MM.1S (cell line): ENCODE measurements around the gene SUPT3H.

Experiments used
- DNase-seq: peaks from one replicate; pipeline ENCODE4 v3.0.0-alpha.2; 2015
- H2AFZ ChIP-seq: fragments of 300-600 bp; sonication (generic); 2 replicates; pipeline ENCODE4 v1.6.0; 2016; ENCODE audit warnings: antibody characterized with exemption, low read length
- H3F3A ChIP-seq: fragments of 300-600 bp; sonication (generic); 2 replicates; pipeline ENCODE4 v1.6.1; 2016; ENCODE audit warnings: mild to moderate bottlenecking, antibody characterized with exemption, low read length, moderate library complexity, mixed read lengths; ENCODE audit not compliant: insufficient read depth
- H3K27ac ChIP-seq: fragments of 300-600 bp; sonication (generic); 2 replicates; pipeline ENCODE4 v1.5.1; 2016; ENCODE audit warnings: mild to moderate bottlenecking, low read length
- H3K27me3 ChIP-seq: fragments of 300-600 bp; sonication (generic); replicated peaks from 2 replicates; pipeline ENCODE4 v1.6.0; 2016; ENCODE audit warnings: low read length; ENCODE audit not compliant: insufficient read depth
- H3K36me3 ChIP-seq: fragments of 300-600 bp; sonication (generic); replicated peaks from 2 replicates; pipeline ENCODE4 v1.6.1; 2016; ENCODE audit warnings: mild to moderate bottlenecking, low read length, mixed read lengths; ENCODE audit not compliant: insufficient read depth
- H3K4me1 ChIP-seq: fragments of 300-600 bp; sonication (generic); 2 replicates; pipeline ENCODE4 v1.6.1; 2016; ENCODE audit warnings: low read length, mixed read lengths
- H3K4me2 ChIP-seq: fragments of 300-600 bp; sonication (generic); 2 replicates; pipeline ENCODE4 v1.6.0; 2016; ENCODE audit warnings: low read depth, low read length
- H3K4me3 ChIP-seq: fragments of 300-600 bp; sonication (generic); 2 replicates; pipeline ENCODE4 v1.5.1; 2016; ENCODE audit warnings: low read length, mixed read lengths
- H3K79me2 ChIP-seq: fragments of 300-600 bp; sonication (generic); 2 replicates; pipeline ENCODE4 v1.6.1; 2016; ENCODE audit warnings: mixed run types, low read length, mixed read lengths
- H3K9ac ChIP-seq: fragments of 300-600 bp; sonication (generic); 2 replicates; pipeline ENCODE4 v1.6.1; 2016; ENCODE audit warnings: low read length, mixed read lengths
- H3K9me2 ChIP-seq: fragments of 300-600 bp; sonication (generic); replicated peaks from 2 replicates; pipeline ENCODE4 v1.6.1; 2016; ENCODE audit warnings: mild to moderate bottlenecking, low read length, mixed read lengths; ENCODE audit not compliant: insufficient read depth
- H3K9me3 ChIP-seq: fragments of 300-600 bp; sonication (generic); replicated peaks from 2 replicates; pipeline ENCODE4 v1.6.1; 2016; ENCODE audit warnings: mild to moderate bottlenecking, low read length, mixed read lengths; ENCODE audit not compliant: insufficient read depth
- H4K20me1 ChIP-seq: fragments of 300-600 bp; sonication (generic); 2 replicates; pipeline ENCODE4 v1.6.1; 2016; ENCODE audit warnings: mild to moderate bottlenecking, low read length, moderate library complexity, mixed read lengths; ENCODE audit not compliant: insufficient read depth
- EZH2 ChIP-seq: fragments of 300-600 bp; sonication (generic); optimal IDR thresholded peaks from 2 replicates; pipeline ENCODE3; 2017; ENCODE audit warnings: low read depth, mild to moderate bottlenecking, antibody characterized with exemption, low read length, mixed read lengths
- EZH2phosphoT487 ChIP-seq: fragments of 300-600 bp; sonication (generic); IDR thresholded peaks from 2 replicates; pipeline ENCODE4 v1.6.1; 2018; ENCODE audit warnings: antibody characterized with exemption, low read length
- TF ChIP-seq, protein P1 (sequence below): fragments of 300-600 bp; sonication (generic); IDR thresholded peaks from 2 replicates; pipeline ENCODE4 v1.5.1; 2016; ENCODE audit warnings: antibody characterized with exemption, low read length, mixed read lengths

The SUPT3H gene

DNA sequence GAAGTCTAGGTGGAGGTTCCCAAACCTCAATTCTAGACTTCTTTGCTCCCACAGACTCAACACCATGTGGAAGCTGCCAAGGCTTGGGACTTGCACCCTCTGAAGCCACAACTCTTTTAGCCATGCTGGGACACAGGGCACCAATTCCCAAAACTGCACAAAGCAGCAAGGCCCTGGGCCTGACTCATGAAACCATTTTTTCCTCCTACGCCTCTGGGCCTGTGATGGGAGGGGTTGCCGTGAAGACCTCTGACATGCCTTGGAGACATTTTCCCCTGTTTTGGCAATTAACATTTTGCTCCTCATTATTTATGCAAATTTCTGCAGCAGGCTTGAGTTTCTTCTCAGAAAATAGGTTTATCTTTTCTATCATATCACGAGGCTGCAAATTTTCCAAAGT is 405.0 kb downstream of the SUPT3H start:
- H3K4me2 ChIP-seq, result no peak overlapping the region
- TF ChIP-seq, protein P1, sequence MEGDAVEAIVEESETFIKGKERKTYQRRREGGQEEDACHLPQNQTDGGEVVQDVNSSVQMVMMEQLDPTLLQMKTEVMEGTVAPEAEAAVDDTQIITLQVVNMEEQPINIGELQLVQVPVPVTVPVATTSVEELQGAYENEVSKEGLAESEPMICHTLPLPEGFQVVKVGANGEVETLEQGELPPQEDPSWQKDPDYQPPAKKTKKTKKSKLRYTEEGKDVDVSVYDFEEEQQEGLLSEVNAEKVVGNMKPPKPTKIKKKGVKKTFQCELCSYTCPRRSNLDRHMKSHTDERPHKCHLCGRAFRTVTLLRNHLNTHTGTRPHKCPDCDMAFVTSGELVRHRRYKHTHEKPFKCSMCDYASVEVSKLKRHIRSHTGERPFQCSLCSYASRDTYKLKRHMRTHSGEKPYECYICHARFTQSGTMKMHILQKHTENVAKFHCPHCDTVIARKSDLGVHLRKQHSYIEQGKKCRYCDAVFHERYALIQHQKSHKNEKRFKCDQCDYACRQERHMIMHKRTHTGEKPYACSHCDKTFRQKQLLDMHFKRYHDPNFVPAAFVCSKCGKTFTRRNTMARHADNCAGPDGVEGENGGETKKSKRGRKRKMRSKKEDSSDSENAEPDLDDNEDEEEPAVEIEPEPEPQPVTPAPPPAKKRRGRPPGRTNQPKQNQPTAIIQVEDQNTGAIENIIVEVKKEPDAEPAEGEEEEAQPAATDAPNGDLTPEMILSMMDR, result no peak
- TF ChIP-seq EZH2phosphoT487 (no peak), EZH2 (no peak)
- H3K27ac ChIP-seq, result no peak overlapping the region
- DNase-seq, result no peak
- H3K79me2 ChIP-seq, result no peaks in the 10 kb centered on the region
- no peaks in the 10 kb centered on the region for H3K36me3 ChIP-seq
- no peak overlapping the region for H2AFZ ChIP-seq
- H3K9me3 ChIP-seq, result no peaks in the 10 kb centered on the region
- H3K27me3 ChIP-seq, result no peaks in the 10 kb centered on the region
- no peaks in the 10 kb centered on the region for H4K20me1 ChIP-seq
- no peaks in the 10 kb centered on the region for H3K9me2 ChIP-seq
- H3K4me3 ChIP-seq, result no peak overlapping the region
- no peak overlapping the region for H3K9ac ChIP-seq
- peaks cover 18% of the 10 kb centered on the region for H3K4me1 ChIP-seq
- peaks cover 12% of the 10 kb centered on the region for H3F3A ChIP-seq

DNA sequence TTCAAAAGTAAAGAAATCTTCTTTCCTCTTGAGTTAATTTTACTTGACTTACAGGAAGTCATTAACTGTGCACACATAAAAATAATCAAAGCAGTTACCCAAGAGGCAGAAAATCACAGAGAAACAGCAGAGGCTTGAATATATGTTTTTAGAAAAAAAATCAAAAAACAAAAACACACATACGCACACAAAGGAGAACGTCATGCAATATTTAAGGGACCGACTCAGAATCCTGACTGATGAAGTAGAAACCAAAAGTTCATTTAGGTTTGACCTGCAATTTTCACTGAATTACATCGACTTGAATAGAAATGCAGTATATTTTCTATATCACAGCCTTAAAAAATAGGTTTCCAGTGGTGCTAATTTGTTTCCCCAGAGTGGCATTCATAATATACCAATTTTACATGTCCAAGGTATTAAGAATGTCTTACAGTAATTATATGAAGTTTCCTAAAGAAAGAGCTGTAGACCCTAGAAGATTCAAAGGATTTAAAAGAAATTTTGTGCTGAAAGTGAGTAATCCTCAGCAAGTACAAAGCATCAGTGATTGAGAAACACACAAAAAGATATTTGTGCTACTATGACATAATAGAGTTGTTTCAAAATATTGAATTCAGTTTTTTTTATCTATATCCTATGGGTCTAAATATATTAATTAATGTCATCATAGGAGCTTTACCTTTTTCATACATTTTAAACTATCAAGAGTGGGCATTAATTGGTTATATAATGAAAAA is 408.1 kb downstream of the SUPT3H start:
- no peak overlapping the region for H3K4me3 ChIP-seq
- no peak overlapping the region for H2AFZ ChIP-seq
- H4K20me1 ChIP-seq, result no peaks in the 10 kb centered on the region
- H3K9me2 ChIP-seq, result no peaks in the 10 kb centered on the region
- no peak overlapping the region for H3K27ac ChIP-seq
- H3K9me3 ChIP-seq, result no peaks in the 10 kb centered on the region
- H3K4me2 ChIP-seq, result no peak overlapping the region
- no peak overlapping the region for H3K9ac ChIP-seq
- no peaks in the 10 kb centered on the region for H3K4me1 ChIP-seq
- no peak for TF ChIP-seq EZH2
- TF ChIP-seq EZH2phosphoT487, result no peak
- TF ChIP-seq, protein P1, result no peak
- no peak for DNase-seq
- H3F3A ChIP-seq, result no peaks in the 10 kb centered on the region
- no peaks in the 10 kb centered on the region for H3K36me3 ChIP-seq
- H3K79me2 ChIP-seq, result no peaks in the 10 kb centered on the region
- H3K27me3 ChIP-seq, result no peaks in the 10 kb centered on the region

DNA sequence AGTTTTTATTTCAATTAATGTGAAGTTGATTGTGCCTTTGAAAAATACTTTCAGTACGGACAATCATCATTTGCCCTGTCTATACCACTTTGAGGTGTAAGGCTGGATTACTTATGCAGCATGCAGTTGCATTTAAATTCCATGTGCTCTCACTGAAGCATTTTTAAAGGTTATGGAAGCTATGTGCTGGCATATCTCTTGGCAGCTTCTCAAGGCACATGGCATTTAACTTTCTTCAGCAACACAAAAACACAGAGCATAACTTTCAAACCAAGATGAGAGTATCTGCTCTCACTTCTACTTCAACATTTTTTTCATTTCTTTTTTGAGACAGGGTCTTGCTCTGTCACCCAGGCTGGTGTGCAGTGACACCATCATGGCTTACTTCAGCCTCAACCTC is 410.3 kb downstream of the SUPT3H start:
- no peak overlapping the region for H3K27ac ChIP-seq
- TF ChIP-seq, protein P1, result no peak
- no peak for TF ChIP-seq EZH2
- no peak for TF ChIP-seq EZH2phosphoT487

More for the DNA sequence above, 410.3 kb downstream of the SUPT3H start:
- Histone ChIP-seq H3K36me3 (no peaks in the 10 kb centered on the region), H3K4me1 (no peaks in the 10 kb centered on the region), H4K20me1 (no peaks in the 10 kb centered on the region), H3K4me2 (no peak overlapping the region), H3K9me3 (no peaks in the 10 kb centered on the region), H3F3A (no peaks in the 10 kb centered on the region), H3K9ac (no peak overlapping the region), H2AFZ (no peak overlapping the region), H3K9me2 (no peaks in the 10 kb centered on the region), H3K4me3 (no peak overlapping the region), H3K79me2 (no peaks in the 10 kb centered on the region), H3K27me3 (no peaks in the 10 kb centered on the region)
- no peak for DNase-seq
